ENCODE measurements around the gene RELN. TPM values are rescaled to one million over a fixed set of nuclear protein-coding genes. Genes with fewer than 3 reads are reported as not detected.

RELN gene
- total RNA-seq, 1 donor from 2014 or later: not detected

- intact Hi-C loops (cut with micrococcal nuclease): no loop called here
- Mint-ChIP-seq H3K9me3 (no peaks in the 10 kb centered on the region), H3K4me1 (ENCODE audit: low read depth) (no peaks in the 10 kb centered on the region), H3K27ac (no peak overlapping the region), H3K4me3 (ENCODE audit: low read depth) (no peak overlapping the region), H3K27me3 (ENCODE audit: low read depth) (no peaks in the 10 kb centered on the region), H3K36me3 (ENCODE audit: low read depth) (no peaks in the 10 kb centered on the region)
- no peak for DNase-seq (ENCODE audit: low spot score)
Measured at GRCh38 chr7:103771294-103771693, 218.2 kb downstream of the RELN start.

DNA sequence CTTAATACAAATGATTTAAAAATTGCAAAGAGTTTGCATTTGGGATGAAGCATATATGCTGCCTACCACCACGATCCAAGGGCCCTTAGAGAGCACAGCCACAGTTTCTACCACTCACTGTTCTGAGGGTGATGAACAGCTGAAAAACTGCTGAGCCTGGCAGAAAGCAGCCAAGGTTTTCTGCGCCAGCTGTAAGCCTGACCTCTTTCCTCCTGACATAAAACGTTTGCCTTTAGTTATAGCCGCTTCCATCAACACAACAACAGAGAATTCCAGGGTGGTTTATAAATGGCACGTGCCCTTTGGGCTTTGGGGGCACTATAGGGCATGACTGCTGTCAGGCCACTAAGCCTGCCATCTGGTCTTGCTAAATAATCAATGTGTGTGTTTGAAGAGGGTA is 222.8 kb downstream of the RELN start:
- Mint-ChIP-seq H3K4me3 (ENCODE audit: low read depth) (no peak overlapping the region), H3K4me1 (ENCODE audit: low read depth) (no peaks in the 10 kb centered on the region), H3K9me3 (no peaks in the 10 kb centered on the region), H3K27ac (no peak overlapping the region), H3K36me3 (ENCODE audit: low read depth) (no peaks in the 10 kb centered on the region), H3K27me3 (ENCODE audit: low read depth) (no peaks in the 10 kb centered on the region)
- intact Hi-C loops (cut with micrococcal nuclease): no loop called here
- DNase-seq (ENCODE audit: low spot score): no peak

DNA sequence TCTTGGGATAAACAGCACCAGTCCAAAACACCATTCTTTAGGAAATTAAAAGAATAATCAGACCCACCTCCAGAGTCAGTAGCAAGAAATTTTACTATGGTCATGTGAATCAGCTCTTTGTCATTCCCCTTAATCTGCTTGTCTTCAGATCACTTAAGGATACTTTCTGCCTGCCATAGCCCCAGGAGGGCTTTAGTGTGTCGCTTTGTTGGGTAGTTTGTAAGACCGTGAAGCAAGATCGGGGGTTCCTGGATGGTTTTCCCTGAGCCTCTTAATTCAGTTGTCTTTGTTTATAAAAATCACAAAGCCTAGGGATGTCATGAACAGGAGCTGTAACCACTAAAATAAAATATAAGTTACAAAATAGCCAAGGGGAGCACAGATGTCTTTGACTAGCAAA is 223.6 kb downstream of the RELN start:
- Mint-ChIP-seq H3K36me3 (ENCODE audit: low read depth) (no peaks in the 10 kb centered on the region), H3K9me3 (no peaks in the 10 kb centered on the region), H3K27ac (no peak overlapping the region), H3K4me3 (ENCODE audit: low read depth) (no peak overlapping the region), H3K27me3 (ENCODE audit: low read depth) (no peaks in the 10 kb centered on the region), H3K4me1 (ENCODE audit: low read depth) (no peaks in the 10 kb centered on the region)
- intact Hi-C loops (cut with micrococcal nuclease): no loop called here
- DNase-seq (ENCODE audit: low spot score): no peak

- no peak for DNase-seq (ENCODE audit: low spot score)
- no peak overlapping the region for H3K27ac Mint-ChIP-seq
- H3K27me3 Mint-ChIP-seq (ENCODE audit: low read depth): no peaks in the 10 kb centered on the region
- intact Hi-C loops (cut with micrococcal nuclease): no loop called here
- H3K9me3 Mint-ChIP-seq: no peaks in the 10 kb centered on the region
- no peaks in the 10 kb centered on the region for H3K36me3 Mint-ChIP-seq (ENCODE audit: low read depth)
- H3K4me3 Mint-ChIP-seq (ENCODE audit: low read depth): no peak overlapping the region
- no peaks in the 10 kb centered on the region for H3K4me1 Mint-ChIP-seq (ENCODE audit: low read depth)
Measured at GRCh38 chr7:103764901-103765300, 224.6 kb downstream of the RELN start.

DNA sequence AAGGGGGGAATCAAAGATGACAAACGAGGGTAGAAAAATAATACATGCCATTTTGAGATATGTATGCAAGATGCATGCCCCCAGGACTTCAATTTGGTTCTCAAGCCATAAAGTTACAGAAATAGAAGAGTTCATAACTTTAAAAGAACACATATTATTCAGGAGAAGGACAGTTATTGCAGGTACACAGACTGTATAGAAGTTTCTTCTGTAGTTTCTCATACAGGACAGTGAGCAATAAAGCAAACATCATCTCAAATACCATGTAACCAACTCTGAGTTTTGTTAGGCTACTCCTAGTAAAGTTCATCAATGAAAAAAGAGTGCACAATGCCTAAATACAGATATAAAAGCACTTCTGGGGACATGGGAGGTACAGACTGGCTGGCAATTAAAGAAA is 226.6 kb downstream of the RELN start:
- intact Hi-C loops (cut with micrococcal nuclease): no loop called here
- no peak overlapping the region for H3K4me3 Mint-ChIP-seq (ENCODE audit: low read depth)
- DNase-seq (ENCODE audit: low spot score): no peak
- H3K4me1 Mint-ChIP-seq (ENCODE audit: low read depth): no peaks in the 10 kb centered on the region
- no peaks in the 10 kb centered on the region for H3K9me3 Mint-ChIP-seq
- H3K27me3 Mint-ChIP-seq (ENCODE audit: low read depth): no peaks in the 10 kb centered on the region
- no peaks in the 10 kb centered on the region for H3K36me3 Mint-ChIP-seq (ENCODE audit: low read depth)
- H3K27ac Mint-ChIP-seq: no peak overlapping the region

DNA sequence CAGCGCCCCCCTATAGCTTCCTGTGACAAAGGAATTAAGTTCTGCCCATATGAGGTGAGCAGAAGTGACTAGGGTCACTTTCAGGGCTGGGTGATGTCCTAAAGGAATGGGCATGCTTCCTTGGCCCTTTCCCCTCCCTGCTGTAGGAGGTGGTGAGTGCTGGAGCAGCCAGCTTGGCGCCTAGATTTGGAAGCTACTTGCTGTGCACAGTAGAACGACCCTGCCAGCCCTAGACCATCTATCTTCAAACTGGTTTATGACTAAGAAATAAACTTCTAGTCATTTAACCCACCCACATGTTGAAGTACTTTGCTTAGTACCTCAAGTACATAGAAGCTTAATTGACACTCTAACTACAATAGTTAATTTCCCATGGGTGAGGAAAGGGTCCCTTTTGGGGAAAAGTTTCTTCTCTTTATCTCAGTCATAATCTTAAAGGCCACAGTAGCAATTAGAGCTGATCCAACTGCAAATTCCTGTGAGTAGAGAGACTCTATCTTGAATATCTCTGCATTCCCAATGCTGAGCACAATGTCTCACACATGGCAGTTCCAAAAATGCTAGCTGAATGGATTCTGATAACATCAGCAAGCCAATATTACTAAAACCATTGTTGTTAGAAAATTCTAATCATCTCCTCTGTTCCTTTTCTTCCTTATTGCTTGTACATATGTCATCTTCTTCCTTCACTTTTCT is 227.2 kb downstream of the RELN start:
- Mint-ChIP-seq H3K9me3 (no peaks in the 10 kb centered on the region), H3K36me3 (ENCODE audit: low read depth) (no peaks in the 10 kb centered on the region), H3K4me3 (ENCODE audit: low read depth) (no peak overlapping the region), H3K27me3 (ENCODE audit: low read depth) (peaks cover 2% of the 10 kb centered on the region), H3K4me1 (ENCODE audit: low read depth) (no peaks in the 10 kb centered on the region), H3K27ac (no peak overlapping the region)
- DNase-seq (ENCODE audit: low spot score): no peak
- intact Hi-C loops (cut with micrococcal nuclease): no loop called here

DNA sequence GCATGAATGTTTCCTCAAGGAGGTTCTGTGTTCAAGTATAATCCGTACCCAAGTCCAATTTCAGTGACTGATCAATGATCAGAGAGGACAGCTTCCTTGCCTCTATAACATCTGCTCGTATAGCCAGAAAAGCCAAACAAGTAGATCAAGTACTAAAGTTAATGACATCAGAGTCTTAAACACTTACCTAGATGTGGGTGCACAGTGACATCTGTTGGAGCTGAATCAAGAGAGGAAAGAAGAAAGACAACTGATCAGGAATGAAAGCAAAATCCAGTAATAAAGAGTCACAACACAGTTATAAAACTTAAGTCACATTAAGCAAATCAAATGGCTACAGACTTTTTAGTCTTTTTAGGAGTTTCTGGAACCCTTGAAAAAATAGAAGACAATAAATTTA is 236.5 kb downstream of the RELN start:
- Mint-ChIP-seq H3K4me3 (ENCODE audit: low read depth) (no peak overlapping the region), H3K4me1 (ENCODE audit: low read depth) (no peaks in the 10 kb centered on the region), H3K27ac (no peak overlapping the region), H3K36me3 (ENCODE audit: low read depth) (no peaks in the 10 kb centered on the region), H3K27me3 (ENCODE audit: low read depth) (peaks cover 2% of the 10 kb centered on the region), H3K9me3 (no peaks in the 10 kb centered on the region)
- DNase-seq (ENCODE audit: low spot score): no peak
- intact Hi-C loops (cut with micrococcal nuclease): no loop called here

- DNase-seq (ENCODE audit: low spot score): no peak
- intact Hi-C loops (cut with micrococcal nuclease): no loop called here
- Mint-ChIP-seq H3K4me1 (ENCODE audit: low read depth) (no peaks in the 10 kb centered on the region), H3K27me3 (ENCODE audit: low read depth) (no peaks in the 10 kb centered on the region), H3K4me3 (ENCODE audit: low read depth) (no peak overlapping the region), H3K36me3 (ENCODE audit: low read depth) (no peaks in the 10 kb centered on the region), H3K9me3 (no peaks in the 10 kb centered on the region), H3K27ac (no peak overlapping the region)
Measured at GRCh38 chr7:103751311-103751880, 238.1 kb downstream of the RELN start.

DNA sequence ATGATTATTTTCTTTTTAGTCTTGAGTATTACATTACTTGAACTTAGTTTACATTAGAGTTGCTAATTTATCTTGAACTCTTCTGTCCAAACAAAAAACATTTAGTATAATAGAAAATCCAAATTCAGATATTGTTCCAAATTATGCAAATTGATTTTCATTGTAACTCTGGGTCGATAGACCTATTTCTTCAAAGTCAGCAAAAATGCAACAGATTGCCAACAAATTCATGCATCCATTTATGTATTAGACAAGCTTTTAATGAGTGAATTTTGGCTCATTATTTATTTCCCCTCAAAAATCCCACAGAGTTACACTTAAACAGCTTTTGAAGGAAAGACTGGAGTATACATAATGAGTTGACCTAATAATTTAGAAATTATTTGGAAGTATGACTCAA is 240.8 kb downstream of the RELN start:
- Mint-ChIP-seq H3K4me3 (ENCODE audit: low read depth) (no peak overlapping the region), H3K36me3 (ENCODE audit: low read depth) (no peaks in the 10 kb centered on the region), H3K9me3 (no peaks in the 10 kb centered on the region), H3K27ac (no peak overlapping the region), H3K27me3 (ENCODE audit: low read depth) (no peaks in the 10 kb centered on the region), H3K4me1 (ENCODE audit: low read depth) (no peaks in the 10 kb centered on the region)
- intact Hi-C loops (cut with micrococcal nuclease): no loop called here
- no peak for DNase-seq (ENCODE audit: low spot score)

- no peaks in the 10 kb centered on the region for H3K4me1 Mint-ChIP-seq (ENCODE audit: low read depth)
Measured at GRCh38 chr7:103735377-103735776, 254.1 kb downstream of the RELN start.

DNA sequence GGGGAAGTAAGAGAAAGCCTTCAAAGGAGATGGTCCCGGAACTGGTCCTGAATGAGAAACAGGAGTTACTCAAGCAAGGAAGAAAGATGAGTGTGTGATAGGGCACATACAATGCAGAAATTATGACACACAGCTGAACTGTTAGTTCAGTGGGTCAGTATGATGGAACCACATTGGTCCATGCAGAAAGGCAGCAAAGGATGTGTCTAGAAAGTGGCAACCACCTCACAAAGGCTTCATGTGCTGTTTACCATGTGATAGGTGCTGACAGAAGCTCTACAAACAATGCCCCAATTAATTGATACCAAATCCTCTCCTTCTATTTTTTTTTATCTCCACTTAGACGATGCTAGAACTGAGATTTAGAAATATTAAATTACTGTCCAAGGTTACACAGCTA is 258.3 kb downstream of the RELN start:
- intact Hi-C loops (cut with micrococcal nuclease): no loop called here
- no peaks in the 10 kb centered on the region for H3K27me3 Mint-ChIP-seq (ENCODE audit: low read depth)
- H3K27ac Mint-ChIP-seq: no peak overlapping the region
- H3K36me3 Mint-ChIP-seq (ENCODE audit: low read depth): no peaks in the 10 kb centered on the region
- no peaks in the 10 kb centered on the region for H3K4me1 Mint-ChIP-seq (ENCODE audit: low read depth)
- no peak for DNase-seq (ENCODE audit: low spot score)
- no peak overlapping the region for H3K4me3 Mint-ChIP-seq (ENCODE audit: low read depth)
- no peaks in the 10 kb centered on the region for H3K9me3 Mint-ChIP-seq

More at GRCh38 chr7:103735377-103735776, 254.1 kb downstream of the RELN start:
- Mint-ChIP-seq H3K4me3 (ENCODE audit: low read depth) (no peak overlapping the region), H3K27me3 (ENCODE audit: low read depth) (no peaks in the 10 kb centered on the region), H3K27ac (no peak overlapping the region), H3K36me3 (ENCODE audit: low read depth) (no peaks in the 10 kb centered on the region), H3K9me3 (no peaks in the 10 kb centered on the region)
- intact Hi-C loops (cut with micrococcal nuclease): no loop called here
- no peak for DNase-seq (ENCODE audit: low spot score)

GRCh38 chr7:103729026-103729425 is 260.4 kb downstream of the RELN start:
- no peak overlapping the region for H3K4me3 Mint-ChIP-seq (ENCODE audit: low read depth)
- no peaks in the 10 kb centered on the region for H3K4me1 Mint-ChIP-seq (ENCODE audit: low read depth)
- no peaks in the 10 kb centered on the region for H3K9me3 Mint-ChIP-seq
- no peak overlapping the region for H3K27ac Mint-ChIP-seq
- no peak for DNase-seq (ENCODE audit: low spot score)
- H3K27me3 Mint-ChIP-seq (ENCODE audit: low read depth): no peaks in the 10 kb centered on the region
- intact Hi-C loops (cut with micrococcal nuclease): no loop called here
- no peaks in the 10 kb centered on the region for H3K36me3 Mint-ChIP-seq (ENCODE audit: low read depth)

GRCh38 chr7:103727982-103728610 is 261.4 kb downstream of the RELN start:
- intact Hi-C loops (cut with micrococcal nuclease): no loop called here
- no peak for DNase-seq (ENCODE audit: low spot score)
- Mint-ChIP-seq H3K27me3 (ENCODE audit: low read depth) (no peaks in the 10 kb centered on the region), H3K4me1 (ENCODE audit: low read depth) (no peaks in the 10 kb centered on the region), H3K9me3 (no peaks in the 10 kb centered on the region), H3K27ac (no peak overlapping the region), H3K4me3 (ENCODE audit: low read depth) (no peak overlapping the region), H3K36me3 (ENCODE audit: low read depth) (no peaks in the 10 kb centered on the region)
